GM23338 (cell line): Measurements from ENCODE around the gene DNAJC11.

Experiments
- CREB1 ChIP-seq: fragments of 250-450 bp; sonication (Bioruptor Pico); IDR thresholded peaks from 2 replicates; pipeline ENCODE4 v1.5.0; 2020; ENCODE audit warnings: low read depth, mild to moderate bottlenecking, moderate library complexity
- CTCF ChIP-seq, 2 experiments: fragments of 200-600 bp in 1 of 2; sonication (generic) in 1 of 2; conservative IDR thresholded peaks; 2 replicates each; pipeline versions ENCODE4 v1.5.1 to v1.6.1; 2016 to 2017; ENCODE audit warnings: antibody characterized with exemption in 2 of 2, low read depth in 2 of 2, mild to moderate bottlenecking in 2 of 2, moderate library complexity in 1 of 2
- ETS1 ChIP-seq: IDR thresholded peaks from 2 replicates; pipeline ENCODE4 v1.6.1; 2016; ENCODE audit warnings: antibody characterized with exemption
- EZH2 ChIP-seq: fragments of 200-600 bp; sonication (generic); IDR thresholded peaks from one replicate; pipeline ENCODE4 v1.8.0; 2017; ENCODE audit warnings: antibody characterized with exemption, mild to moderate bottlenecking, low read depth; ENCODE audit not compliant: unreplicated experiment
- EZH2phosphoT487 ChIP-seq: fragments of 200-600 bp; sonication (generic); IDR thresholded peaks from one replicate; pipeline ENCODE4 v1.8.1; 2018; ENCODE audit warnings: antibody characterized with exemption; ENCODE audit not compliant: unreplicated experiment
- JUNB ChIP-seq: IDR thresholded peaks from one replicate; pipeline ENCODE4 v1.6.1; 2016; ENCODE audit warnings: antibody characterized with exemption; ENCODE audit not compliant: unreplicated experiment
- POLR2AphosphoS5 ChIP-seq: IDR thresholded peaks from 2 replicates; pipeline ENCODE4 v1.6.1; 2016; ENCODE audit warnings: antibody characterized with exemption, low read depth
- REST ChIP-seq: IDR thresholded peaks from one replicate; pipeline ENCODE4 v1.6.1; 2018; ENCODE audit warnings: antibody characterized with exemption; ENCODE audit not compliant: unreplicated experiment
- STAT1 ChIP-seq: IDR thresholded peaks from one replicate; pipeline ENCODE4 v1.6.1; 2016; ENCODE audit warnings: antibody characterized with exemption; ENCODE audit not compliant: unreplicated experiment
- ZNF114 ChIP-seq: fragments of 250-450 bp; sonication (Bioruptor Pico); IDR thresholded peaks from 2 replicates; pipeline ENCODE4 v1.5.0; 2020; ENCODE audit warnings: mild to moderate bottlenecking, moderate library complexity
- ZNF462 ChIP-seq: fragments of 250-450 bp; sonication (Bioruptor Pico); IDR thresholded peaks from 2 replicates; pipeline ENCODE4 v1.5.0; 2020; ENCODE audit warnings: mild to moderate bottlenecking, moderate library complexity

- TF ChIP-seq JUNB = no peak
- TF ChIP-seq CTCF (conservative IDR thresholded peaks at IDR 0.05; ENCODE audit: low read depth in 2 of 2) = no peak
- no peak for TF ChIP-seq POLR2AphosphoS5
- TF ChIP-seq EZH2 = no peak
- TF ChIP-seq STAT1 = no peak
- no peak for TF ChIP-seq EZH2phosphoT487
- TF ChIP-seq CREB1 (CRISPR knock-in tag) = no peak
- TF ChIP-seq ZNF114 (CRISPR knock-in tag) = no peak
- TF ChIP-seq REST = no peak
- no peak for TF ChIP-seq ETS1
- TF ChIP-seq ZNF462 (CRISPR knock-in tag) = no peak
Measured at GRCh38 chr1:6685381-6685780, 16.2 kb downstream of the DNAJC11 start.
